K562 (cell line): ENCODE results near the gene VSIG2. TPM values are rescaled to one million over a fixed set of nuclear protein-coding genes. Genes with fewer than 3 reads are reported as not detected.
A peak's percentile ranks its signal among the peaks of the same experiment; 100 is the strongest.

Experiments
- ASH1L ChIP-seq: fragments of 450-650 bp; IDR thresholded peaks from 2 replicates; pipeline ENCODE4 v1.6.1; 2018; ENCODE audit warnings: borderline replicate concordance, mild to moderate bottlenecking, low read depth; ENCODE audit not compliant: partially characterized antibody
- CHD1 ChIP-seq: fragments of 200-600 bp; sonication (generic); IDR thresholded peaks from one replicate; pipeline ENCODE4 v1.6.1; 2012; ENCODE audit warnings: mild to moderate bottlenecking, moderate library complexity, low read length, inconsistent platforms
- ETV5 ChIP-seq: sonication (generic); formaldehyde crosslinking; IDR thresholded peaks from 2 replicates; pipeline ENCODE4 v1.4.0; 2020; ENCODE audit warnings: low read depth, mild to moderate bottlenecking, missing genetic modification reagents
- FOXK2 ChIP-seq, 2 experiments: fragments of 450-650 bp; IDR thresholded peaks in 1 of 2; conservative IDR thresholded peaks in 1 of 2; 2 replicates each; pipeline ENCODE4 v1.6.1; 2016; ENCODE audit warnings: low read depth in 2 of 2, mild to moderate bottlenecking in 1 of 2
- HLTF ChIP-seq: fragments of 450-650 bp; IDR thresholded peaks from 2 replicates; pipeline ENCODE4 v1.6.1; 2016
- MIER1 ChIP-seq: fragments of 450-650 bp; IDR thresholded peaks from 2 replicates; pipeline ENCODE4 v1.6.1; 2016; ENCODE audit warnings: antibody characterized with exemption, mild to moderate bottlenecking, low read depth
- POLR2AphosphoS2 ChIP-seq: IDR thresholded peaks from 2 replicates; pipeline ENCODE4 v1.6.1; 2012; ENCODE audit warnings: low read length, improper control_type of control experiment
- RFX5 ChIP-seq: IDR thresholded peaks from 2 replicates; pipeline ENCODE4 v1.6.1; 2011; ENCODE audit warnings: low read depth, mild to moderate bottlenecking, improper control_type of control experiment, low read length
- SAFB2 ChIP-seq: fragments of 200-400 bp; formaldehyde crosslinking; IDR thresholded peaks from 2 replicates; pipeline ENCODE4 v1.6.1; 2018; ENCODE audit warnings: borderline replicate concordance, low read length, low read depth, moderate library complexity; ENCODE audit not compliant: severe bottlenecking
- SRSF7 ChIP-seq: fragments of 200-400 bp; formaldehyde crosslinking; optimal IDR thresholded peaks from 2 replicates; pipeline ENCODE3; 2017; ENCODE audit warnings: mild to moderate bottlenecking, low read depth, low read length
- ZNF584 ChIP-seq: fragments of 200-800 bp; sonication (Bioruptor generic); IDR thresholded peaks from 2 replicates; pipeline ENCODE4 v1.6.1; 2016; ENCODE audit warnings: low read depth, mild to moderate bottlenecking, missing genetic modification characterization, missing compliant biosample characterization
- polyA plus RNA-seq, 8 experiments: library from polyadenylated mRNA; depleted of rRNA in 4 of 8; stranded (reverse) in 5 of 8; unstranded in 3 of 8; fragments of >200 nt; fragmentation: Nextera tagmentation in 2 of 8; fragmentation: Illumina TruSeq in 1 of 8; extraction: Ambion mirVana in 2 of 8; extraction: Trizol in 1 of 8; gene quantifications; 2 replicates each; pipeline versions ENCODE4 v1.2.1 to v1.2.3, GENCODE V29; 2011 to 2014; ENCODE audit warnings: inconsistent platforms in 1 of 8, missing spikeins in 1 of 8
- total RNA-seq, 7 experiments: library from RNA; depleted of rRNA in 6 of 7; stranded (reverse); fragments of >200 nt in 6 of 7; fragmentation: Illumina TruSeq in 2 of 7; extraction: Trizol in 2 of 7; gene quantifications; 2 replicates each; pipeline versions ENCODE4 v1.2.1 to v1.2.3, GENCODE V29; 2011 to 2021; ENCODE audit warnings: low replicate concordance in 1 of 7
- TF ChIP-seq, protein P1 (sequence below): sonication (generic); formaldehyde crosslinking; IDR thresholded peaks from 2 replicates; pipeline ENCODE4 v1.8.0; 2022; ENCODE audit warnings: missing genetic modification reagents, mild to moderate bottlenecking, moderate library complexity, borderline replicate concordance
- TF ChIP-seq, protein P2 (sequence below): fragments of 250-450 bp; sonication (Bioruptor Pico); IDR thresholded peaks from 2 replicates; pipeline ENCODE4 v1.5.0; 2021
- TF ChIP-seq, protein P3 (sequence below): sonication (generic); formaldehyde crosslinking; IDR thresholded peaks from 2 replicates; pipeline ENCODE4 v1.8.0; 2023; ENCODE audit warnings: missing genetic modification reagents, mild to moderate bottlenecking, borderline replicate concordance
- TF ChIP-seq, protein P4 (sequence below): fragments of 200-800 bp; sonication (Bioruptor generic); IDR thresholded peaks from 2 replicates; pipeline ENCODE4 v1.6.1; 2016; ENCODE audit warnings: missing genetic modification characterization, missing compliant biosample characterization

VSIG2 gene
- total and polyA plus RNA-seq, 9 of the 15 experiments (the other 6 are each of a cell fraction or from before 2014, with no cell fraction given) = not detected

DNA sequence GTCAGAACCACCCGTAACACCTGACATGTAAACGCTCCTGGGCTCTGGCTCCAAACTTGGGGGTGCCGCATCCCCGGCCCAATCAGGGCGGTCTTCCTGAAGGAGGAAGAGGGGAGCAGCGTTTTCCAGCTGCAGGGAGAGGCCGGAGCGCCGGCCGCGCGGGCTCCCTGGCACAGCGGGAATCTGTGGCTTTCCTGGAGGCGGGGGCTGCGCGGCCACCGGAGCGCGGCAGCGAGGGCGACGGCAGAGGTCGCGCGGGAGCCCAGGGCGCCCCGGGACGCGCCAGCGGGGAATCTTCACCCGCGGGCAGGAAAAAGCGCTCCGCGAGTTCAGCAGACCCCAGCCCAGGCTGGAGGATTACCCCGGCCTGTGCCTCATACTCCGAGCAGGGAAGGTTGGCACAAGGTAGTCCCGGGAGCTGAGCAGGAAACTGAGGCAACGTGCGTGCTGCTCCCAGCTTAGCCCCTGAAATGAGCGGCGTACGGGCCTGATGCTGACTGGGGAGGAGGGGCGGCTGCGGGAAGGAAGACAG is 10.6 kb upstream of the VSIG2 start (continued):
- TF ChIP-seq FOXK2 (conservative IDR thresholded peaks at IDR 0.05 in 1 of 2, IDR thresholded peaks at IDR 0.05 in 1 of 2; ENCODE audit: low read depth in 2 of 2) (no peak), ZNF584 (CRISPR knock-in tag) (no peak), HLTF (no peak), RFX5 (no peak), SAFB2 (no peak), ASH1L (no peak), SRSF7 (no peak), ETV5 (0 out of 2 replicates have a peak, but pooled peaks have one; percentile 45), CHD1 (no peak), MIER1 (no peak), POLR2AphosphoS2 (no peak)
- TF ChIP-seq, protein P1, sequence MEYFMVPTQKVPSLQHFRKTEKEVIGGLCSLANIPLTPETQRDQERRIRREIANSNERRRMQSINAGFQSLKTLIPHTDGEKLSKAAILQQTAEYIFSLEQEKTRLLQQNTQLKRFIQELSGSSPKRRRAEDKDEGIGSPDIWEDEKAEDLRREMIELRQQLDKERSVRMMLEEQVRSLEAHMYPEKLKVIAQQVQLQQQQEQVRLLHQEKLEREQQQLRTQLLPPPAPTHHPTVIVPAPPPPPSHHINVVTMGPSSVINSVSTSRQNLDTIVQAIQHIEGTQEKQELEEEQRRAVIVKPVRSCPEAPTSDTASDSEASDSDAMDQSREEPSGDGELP = 0 out of 2 replicates have a peak, but pooled peaks have one; percentile 20
- TF ChIP-seq, protein P2, sequence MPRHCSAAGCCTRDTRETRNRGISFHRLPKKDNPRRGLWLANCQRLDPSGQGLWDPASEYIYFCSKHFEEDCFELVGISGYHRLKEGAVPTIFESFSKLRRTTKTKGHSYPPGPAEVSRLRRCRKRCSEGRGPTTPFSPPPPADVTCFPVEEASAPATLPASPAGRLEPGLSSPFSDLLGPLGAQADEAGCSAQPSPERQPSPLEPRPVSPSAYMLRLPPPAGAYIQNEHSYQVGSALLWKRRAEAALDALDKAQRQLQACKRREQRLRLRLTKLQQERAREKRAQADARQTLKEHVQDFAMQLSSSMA (CRISPR knock-in tag) = no peak
- TF ChIP-seq, protein P3, sequence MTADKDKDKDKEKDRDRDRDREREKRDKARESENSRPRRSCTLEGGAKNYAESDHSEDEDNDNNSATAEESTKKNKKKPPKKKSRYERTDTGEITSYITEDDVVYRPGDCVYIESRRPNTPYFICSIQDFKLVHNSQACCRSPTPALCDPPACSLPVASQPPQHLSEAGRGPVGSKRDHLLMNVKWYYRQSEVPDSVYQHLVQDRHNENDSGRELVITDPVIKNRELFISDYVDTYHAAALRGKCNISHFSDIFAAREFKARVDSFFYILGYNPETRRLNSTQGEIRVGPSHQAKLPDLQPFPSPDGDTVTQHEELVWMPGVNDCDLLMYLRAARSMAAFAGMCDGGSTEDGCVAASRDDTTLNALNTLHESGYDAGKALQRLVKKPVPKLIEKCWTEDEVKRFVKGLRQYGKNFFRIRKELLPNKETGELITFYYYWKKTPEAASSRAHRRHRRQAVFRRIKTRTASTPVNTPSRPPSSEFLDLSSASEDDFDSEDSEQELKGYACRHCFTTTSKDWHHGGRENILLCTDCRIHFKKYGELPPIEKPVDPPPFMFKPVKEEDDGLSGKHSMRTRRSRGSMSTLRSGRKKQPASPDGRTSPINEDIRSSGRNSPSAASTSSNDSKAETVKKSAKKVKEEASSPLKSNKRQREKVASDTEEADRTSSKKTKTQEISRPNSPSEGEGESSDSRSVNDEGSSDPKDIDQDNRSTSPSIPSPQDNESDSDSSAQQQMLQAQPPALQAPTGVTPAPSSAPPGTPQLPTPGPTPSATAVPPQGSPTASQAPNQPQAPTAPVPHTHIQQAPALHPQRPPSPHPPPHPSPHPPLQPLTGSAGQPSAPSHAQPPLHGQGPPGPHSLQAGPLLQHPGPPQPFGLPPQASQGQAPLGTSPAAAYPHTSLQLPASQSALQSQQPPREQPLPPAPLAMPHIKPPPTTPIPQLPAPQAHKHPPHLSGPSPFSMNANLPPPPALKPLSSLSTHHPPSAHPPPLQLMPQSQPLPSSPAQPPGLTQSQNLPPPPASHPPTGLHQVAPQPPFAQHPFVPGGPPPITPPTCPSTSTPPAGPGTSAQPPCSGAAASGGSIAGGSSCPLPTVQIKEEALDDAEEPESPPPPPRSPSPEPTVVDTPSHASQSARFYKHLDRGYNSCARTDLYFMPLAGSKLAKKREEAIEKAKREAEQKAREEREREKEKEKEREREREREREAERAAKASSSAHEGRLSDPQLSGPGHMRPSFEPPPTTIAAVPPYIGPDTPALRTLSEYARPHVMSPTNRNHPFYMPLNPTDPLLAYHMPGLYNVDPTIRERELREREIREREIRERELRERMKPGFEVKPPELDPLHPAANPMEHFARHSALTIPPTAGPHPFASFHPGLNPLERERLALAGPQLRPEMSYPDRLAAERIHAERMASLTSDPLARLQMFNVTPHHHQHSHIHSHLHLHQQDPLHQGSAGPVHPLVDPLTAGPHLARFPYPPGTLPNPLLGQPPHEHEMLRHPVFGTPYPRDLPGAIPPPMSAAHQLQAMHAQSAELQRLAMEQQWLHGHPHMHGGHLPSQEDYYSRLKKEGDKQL (CRISPR knock-in tag) = no peak
- TF ChIP-seq, protein P4, sequence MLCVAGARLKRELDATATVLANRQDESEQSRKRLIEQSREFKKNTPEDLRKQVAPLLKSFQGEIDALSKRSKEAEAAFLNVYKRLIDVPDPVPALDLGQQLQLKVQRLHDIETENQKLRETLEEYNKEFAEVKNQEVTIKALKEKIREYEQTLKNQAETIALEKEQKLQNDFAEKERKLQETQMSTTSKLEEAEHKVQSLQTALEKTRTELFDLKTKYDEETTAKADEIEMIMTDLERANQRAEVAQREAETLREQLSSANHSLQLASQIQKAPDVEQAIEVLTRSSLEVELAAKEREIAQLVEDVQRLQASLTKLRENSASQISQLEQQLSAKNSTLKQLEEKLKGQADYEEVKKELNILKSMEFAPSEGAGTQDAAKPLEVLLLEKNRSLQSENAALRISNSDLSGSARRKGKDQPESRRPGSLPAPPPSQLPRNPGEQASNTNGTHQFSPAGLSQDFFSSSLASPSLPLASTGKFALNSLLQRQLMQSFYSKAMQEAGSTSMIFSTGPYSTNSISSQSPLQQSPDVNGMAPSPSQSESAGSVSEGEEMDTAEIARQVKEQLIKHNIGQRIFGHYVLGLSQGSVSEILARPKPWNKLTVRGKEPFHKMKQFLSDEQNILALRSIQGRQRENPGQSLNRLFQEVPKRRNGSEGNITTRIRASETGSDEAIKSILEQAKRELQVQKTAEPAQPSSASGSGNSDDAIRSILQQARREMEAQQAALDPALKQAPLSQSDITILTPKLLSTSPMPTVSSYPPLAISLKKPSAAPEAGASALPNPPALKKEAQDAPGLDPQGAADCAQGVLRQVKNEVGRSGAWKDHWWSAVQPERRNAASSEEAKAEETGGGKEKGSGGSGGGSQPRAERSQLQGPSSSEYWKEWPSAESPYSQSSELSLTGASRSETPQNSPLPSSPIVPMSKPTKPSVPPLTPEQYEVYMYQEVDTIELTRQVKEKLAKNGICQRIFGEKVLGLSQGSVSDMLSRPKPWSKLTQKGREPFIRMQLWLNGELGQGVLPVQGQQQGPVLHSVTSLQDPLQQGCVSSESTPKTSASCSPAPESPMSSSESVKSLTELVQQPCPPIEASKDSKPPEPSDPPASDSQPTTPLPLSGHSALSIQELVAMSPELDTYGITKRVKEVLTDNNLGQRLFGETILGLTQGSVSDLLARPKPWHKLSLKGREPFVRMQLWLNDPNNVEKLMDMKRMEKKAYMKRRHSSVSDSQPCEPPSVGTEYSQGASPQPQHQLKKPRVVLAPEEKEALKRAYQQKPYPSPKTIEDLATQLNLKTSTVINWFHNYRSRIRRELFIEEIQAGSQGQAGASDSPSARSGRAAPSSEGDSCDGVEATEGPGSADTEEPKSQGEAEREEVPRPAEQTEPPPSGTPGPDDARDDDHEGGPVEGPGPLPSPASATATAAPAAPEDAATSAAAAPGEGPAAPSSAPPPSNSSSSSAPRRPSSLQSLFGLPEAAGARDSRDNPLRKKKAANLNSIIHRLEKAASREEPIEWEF (CRISPR knock-in tag) = no peak
